ENCODE measurements around the gene MEAK7.
"Not testable (repeated sequence)": the region's sequence is repeated elsewhere in the genome, so short reads cannot be mapped to it uniquely, and the experiment has no call there.

The MEAK7 gene

DNA sequence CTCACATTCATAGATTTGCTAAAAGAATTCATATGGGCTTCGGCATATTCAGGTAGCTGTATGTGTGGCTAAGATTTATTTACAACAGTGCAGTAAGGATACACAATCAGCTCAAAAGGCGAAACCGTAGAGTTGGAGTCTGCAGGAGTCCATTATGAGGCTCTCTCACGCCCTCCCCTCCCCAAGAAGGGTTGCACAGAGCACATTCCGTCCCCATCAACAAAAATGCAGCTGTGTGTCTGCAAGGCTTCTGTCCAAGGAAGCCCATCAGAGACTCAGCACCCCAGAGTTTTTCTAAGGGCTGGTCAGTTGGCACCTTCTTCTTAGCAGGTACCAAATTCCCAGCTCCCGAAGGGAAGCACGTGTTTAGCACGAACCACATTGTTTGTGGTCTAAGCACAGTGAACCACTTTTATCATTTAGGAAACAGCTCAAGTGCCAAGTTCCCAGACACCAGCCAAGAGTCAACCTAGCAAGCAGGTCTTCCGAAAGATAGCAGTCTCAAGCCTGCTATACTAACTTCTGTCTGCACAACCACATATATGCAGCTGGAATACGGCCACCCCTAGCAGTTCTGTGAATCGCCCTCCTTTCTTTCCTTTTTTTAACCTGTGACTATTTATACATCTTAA is 28.5 kb upstream of the MEAK7 start:
- no peak for DNase-seq (ENCODE audit: low spot score)

DNA sequence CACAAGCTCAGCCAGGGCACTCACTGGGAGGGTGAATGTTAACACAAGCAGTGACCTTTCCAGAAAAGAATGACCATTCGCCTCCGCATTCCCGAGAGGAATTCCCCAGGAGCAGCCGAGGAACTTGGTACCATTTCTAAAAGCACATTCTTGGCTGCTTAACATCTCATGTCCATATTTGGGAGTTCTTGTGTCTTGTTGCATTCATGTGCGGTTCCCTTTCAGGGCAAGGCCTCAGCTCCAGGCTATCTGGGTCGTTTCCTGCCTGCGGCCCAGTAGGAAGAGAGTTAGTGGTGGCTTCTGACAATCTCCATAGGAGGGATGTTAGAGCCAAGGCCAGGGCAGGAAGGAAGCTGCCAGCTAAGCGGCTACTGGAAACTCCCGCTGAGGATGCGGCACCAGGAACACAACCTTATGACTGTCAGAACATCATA is 27.8 kb upstream of the MEAK7 start:
- peak; percentile 92 for DNase-seq (ENCODE audit: low spot score)

DNA sequence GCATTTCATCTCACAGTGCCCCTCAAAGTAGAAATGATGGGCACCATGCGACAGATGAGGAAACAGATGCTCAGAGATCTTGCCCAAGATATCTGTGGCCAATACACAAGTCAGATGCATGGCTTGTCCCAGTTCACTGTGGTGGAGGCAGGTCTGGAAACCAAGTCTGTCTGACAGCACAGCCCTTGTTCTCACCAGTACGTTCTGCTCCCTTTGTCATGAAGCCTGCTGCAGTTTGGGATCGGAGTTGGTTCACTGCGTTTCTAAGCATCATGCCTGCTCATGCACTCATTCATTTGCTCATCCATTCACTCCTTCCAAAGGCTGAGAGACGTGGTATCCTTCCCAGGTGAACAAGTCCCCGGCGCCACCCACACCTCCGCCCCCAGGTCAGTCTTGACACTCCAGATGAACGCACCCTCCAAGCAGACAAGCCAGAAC is 27.2 kb upstream of the MEAK7 start:
- DNase-seq (ENCODE audit: low spot score) = no peak

DNA sequence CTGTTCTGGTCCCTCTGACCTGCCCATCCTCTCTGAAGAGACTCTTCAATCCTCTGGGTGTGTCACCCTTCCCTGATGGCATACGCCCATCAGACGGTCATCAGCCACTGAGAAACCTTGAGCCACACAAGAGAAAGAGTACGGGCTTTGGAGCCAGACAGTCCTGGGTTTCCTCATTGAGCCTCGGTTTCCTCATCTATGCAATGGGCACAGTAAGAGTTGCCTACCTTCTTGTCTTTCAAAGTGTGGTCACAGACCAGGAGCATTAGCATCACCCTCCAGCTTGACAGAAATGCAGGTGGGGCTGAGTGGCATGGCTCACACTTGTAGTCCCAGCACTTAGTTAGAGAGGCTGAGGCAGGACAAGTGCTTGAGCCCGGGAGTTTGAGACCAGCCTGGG is 26.1 kb upstream of the MEAK7 start:
- no peak for DNase-seq (ENCODE audit: low spot score)

DNA sequence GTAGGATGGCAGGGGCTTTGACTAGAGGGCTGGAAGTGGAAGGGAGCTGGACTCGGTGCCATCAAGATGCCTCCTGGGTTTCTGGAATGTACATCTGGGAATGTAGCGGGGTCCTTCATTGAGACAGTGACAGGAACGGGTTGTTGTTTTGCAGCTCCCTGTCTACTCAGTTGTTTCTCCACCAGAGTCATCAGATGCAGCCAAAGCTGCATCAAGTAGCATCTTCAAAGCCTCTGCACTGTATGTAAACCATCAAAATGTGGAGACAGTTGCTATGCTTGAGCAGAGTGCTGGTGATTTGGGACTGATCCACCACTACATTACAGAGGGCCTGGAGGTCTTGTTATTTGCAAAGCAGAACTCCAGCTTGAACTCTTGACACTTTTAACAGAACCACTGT is 25.1 kb upstream of the MEAK7 start:
- DNase-seq (ENCODE audit: low spot score) = no peak

DNA sequence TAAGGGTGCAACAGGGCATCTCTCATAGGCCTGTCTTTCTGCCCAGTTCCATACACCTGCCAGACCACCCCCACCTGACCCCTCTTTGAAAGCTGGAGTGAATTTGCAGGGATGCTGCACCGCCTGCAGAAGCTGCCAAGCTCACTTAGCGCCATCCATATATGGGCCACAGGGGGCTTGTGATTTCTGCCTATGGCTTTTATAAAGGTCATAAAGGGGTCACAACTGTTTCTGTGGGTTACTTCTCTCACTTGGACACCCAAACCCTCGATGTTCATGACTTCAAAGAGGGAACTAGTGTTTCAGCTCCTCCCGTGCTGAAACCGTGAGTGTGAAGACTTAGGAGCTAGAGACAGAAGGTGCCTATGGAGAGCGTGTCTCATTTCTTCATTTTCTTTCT is 23.9 kb upstream of the MEAK7 start:
- no peak for DNase-seq (ENCODE audit: low spot score)

DNA sequence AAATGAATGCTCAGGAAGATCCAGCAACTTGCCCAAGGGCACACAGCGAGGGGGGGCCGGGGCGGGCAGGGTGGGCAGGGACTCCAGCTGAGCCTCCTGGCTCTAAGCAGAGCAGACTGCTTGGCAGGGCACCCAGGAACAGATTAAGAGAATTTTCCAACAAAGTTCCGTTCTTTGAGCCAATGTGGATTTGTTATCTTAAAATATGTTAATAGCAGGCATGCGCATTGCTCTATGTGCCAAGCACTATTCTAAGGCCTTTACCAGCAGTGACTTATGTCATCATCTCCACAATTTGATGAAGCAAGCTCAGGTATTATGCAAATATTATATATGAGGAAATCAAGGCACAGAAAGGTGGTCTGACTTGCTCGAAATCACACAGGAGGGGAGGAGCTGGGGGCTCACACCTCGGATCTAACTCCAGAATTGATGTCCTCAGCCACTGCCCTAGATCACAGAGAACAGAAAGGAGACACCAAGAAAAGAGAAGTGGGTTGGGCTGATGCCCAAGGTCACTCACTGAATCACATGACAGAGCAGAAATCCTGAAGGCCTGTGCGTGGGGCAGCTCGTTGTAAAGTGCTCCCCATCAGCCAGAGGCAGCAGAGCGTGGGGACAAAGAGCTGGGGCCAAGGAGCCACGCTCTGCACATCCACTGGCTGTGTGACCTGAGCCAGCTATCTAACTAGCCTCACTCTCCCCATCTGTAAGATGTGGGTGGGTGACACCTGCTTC is 23.2 kb upstream of the MEAK7 start:
- no peak for DNase-seq (ENCODE audit: low spot score)

DNA sequence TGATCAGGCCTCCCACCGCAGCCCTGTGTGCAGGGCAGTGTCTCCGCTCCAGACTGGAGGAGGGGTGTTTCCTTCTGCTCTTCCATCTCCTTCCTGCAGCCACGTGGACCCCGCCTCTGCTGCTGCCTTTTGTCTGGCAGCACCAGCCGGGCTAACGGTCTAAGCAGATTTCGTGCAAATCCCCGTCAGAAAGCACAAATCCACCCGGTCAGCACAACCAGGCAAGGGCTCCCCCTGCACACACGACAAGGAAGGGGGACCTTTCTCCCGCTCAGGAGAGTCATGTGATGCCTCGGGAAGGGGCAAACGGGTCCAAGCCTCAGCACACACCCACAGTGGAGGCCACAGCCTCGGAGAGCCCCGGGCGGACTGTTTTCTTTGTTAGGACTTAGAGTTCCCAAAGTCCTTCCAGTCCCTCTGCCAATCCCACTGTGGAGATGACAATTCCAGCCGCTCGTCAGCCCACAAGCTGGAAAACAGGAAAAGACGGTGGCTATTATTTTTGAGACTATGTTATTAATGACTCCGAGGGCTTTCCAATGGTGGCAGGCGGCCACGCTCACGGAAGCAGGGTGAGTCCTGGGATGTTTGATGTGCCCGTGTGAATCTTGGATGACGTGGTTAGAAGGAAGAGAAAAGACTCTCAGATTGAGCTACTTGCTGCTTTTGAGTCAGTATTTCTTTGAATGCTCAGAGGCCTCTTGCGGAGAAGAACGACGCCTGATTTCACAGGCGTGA is 22.5 kb upstream of the MEAK7 start:
- peak; percentile 71 for DNase-seq (ENCODE audit: low spot score)

DNA sequence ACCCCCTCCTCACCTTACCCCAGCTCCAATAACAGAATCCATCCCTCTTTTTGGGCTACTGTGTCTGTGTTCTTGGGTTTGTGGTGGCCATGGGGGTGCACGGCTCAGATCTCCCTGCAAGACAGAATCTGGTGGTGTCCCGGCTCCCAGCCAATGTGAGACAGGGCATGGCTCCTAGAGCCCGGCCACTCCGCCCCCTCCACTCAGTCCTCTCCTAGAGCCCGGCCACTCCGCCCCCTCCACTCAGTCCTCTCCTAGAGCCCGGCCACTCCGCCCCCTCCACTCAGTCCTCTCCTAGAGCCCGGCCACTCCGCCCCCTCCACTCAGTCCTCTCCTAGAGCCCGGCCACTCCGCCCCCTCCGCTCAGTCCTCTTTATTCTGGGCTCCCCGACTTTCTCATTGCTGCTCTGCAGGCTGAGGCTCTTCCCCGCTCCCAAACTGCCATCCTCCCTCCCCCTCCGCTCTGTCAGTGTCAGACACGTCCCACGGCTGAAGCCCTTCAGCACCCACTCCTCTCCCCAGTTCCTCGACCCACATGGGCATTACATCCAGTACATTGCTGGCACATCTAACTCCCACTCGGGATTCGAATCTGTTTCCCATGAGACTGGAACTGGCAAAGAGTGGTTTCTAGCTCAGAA is 20.6 kb upstream of the MEAK7 start:
- not testable (repeated sequence) for DNase-seq (ENCODE audit: low spot score)

DNA sequence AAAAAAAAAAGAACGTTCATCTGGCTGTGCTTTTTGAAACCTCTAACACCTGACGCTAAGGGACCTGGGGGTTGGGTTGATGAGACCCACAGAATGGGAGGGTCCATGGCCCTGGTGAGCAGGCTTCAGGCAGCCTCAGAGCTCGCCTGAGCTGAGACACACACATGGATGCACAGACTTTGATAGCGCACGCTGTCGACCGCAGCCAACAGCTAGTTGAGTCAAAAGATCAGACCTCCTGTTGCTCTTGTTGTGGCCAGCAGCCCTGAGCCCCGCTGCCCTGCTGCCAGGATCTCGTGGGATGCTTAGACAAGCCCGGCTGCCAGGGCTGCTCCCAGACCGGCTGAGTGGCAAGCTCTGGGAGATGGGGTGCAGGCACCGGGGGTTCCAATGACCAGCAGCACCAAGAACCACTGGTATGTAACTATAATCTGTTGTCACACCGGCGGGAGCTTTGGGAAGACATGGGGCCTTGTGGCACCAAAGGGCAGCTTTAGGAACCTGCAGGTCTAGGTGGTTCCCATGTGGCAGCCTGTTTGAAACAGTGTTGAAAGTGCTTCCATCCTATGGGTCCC is 20.0 kb upstream of the MEAK7 start:
- no peak for DNase-seq (ENCODE audit: low spot score)

DNA sequence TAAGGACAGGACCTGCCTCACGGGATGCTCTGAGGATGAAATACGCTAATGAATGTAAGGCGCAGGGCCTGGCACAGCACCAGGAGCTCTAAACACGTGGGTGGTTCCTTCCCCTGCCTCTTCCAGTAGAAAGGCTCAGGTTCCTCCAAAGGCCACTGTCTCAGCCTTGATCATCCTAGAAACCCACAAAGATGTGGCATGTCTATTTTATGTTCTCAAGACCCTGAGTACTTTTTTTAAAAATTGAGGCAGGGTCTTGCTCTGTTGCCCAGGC is 17.0 kb upstream of the MEAK7 start:
- no peak for DNase-seq (ENCODE audit: low spot score)

DNA sequence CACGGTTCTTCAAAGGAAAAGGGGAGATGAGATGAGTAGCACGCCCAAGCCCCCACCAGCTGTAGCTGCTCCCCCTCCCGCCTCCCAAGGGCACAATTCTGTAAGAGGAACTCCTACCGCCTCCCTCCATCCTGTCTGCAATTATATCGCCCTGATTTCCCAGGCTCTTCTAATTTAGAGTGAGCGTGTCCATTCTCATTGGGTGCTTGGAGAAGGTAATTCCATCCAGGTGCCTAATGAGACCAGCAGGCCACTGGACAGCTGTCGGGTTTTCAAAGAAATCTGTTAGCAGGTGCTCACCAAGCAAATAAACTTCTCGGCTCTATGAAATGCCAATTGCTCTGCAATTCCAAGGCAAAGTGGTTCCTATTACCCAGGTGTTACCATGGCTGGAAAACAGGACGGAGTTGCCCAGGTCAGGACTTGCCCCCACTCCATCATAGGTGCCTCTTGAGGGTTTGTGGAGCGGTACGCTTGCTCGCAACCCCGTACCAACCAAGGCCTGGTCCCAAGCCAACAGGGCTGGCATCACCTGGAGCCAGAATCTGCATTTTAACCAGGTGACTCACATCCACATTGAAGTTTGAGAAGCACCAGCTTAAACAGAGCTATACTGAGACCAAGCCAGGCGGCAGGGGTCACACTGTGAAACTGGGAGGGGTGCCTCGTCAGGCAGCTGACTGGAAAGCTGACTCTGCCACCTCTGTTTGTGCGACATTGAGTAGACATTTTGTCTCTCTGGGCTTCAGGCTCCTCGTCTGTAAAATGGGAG is 16.5 kb upstream of the MEAK7 start:
- DNase-seq (ENCODE audit: low spot score) = no peak

DNA sequence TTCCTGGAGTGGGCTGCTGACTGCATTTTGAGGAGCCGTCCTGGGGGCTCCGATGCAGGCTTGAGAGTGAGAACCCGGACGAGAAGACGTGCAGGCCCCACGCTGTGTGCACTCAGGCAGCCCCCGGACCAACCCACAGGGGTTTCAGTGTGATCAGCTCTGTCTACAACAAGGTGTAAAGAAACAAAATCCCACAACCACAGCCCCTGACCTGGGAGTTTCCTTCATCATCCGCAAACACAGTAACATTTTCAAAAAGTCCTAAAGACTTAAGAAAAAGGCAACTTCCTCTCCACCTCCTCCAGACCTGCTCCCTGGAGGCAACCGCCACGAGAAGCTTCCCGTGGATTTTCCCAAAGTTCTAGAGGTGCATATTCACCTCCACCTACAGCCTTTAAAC is 15.4 kb upstream of the MEAK7 start:
- DNase-seq (ENCODE audit: low spot score) = no peak

DNA sequence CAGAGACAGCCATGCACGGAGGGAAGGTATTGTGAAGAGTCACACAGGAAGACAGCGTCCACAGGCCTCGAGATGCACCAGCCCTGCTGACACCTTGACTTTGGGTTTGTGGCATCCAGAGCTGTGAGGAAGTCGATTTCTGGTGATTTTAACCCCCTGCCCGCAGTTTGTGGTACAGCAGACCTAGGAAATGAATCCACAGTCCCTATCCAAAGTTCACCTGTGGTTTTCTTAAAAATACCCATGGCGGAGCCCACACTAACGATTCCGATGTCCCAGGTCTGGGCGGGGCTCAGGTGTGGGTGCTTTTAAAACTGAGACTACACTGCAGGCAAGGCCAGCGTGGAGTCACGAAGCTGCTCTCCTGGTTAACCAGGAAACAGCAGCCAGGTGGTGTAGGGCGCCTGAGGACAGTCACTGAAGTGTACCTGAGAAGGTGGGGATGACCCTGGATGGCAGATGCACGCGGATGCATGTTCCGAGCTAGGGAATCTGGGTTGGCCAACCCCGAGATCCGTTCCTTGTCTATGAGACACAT is 14.4 kb upstream of the MEAK7 start:
- no peak for DNase-seq (ENCODE audit: low spot score)

DNA sequence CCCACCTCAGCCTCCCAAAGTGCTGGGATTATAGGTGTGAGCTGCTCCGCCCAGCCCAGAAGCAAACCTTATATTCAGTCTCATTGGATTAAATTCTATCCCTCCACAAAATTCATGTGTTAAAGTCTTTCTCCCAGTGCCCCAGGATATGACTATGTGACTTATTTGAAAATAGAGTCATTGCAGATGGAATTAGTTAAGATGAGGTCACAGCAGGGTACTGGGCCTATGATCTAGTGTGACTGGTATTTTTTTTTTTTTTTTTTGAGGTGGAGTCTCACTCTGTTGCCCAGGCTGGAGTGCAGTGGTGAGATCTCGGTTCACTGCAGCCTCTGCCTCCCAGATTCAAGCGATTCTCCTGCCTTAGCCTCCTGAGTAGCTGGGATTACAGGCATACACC is 13.8 kb upstream of the MEAK7 start:
- peak; percentile 86 for DNase-seq (ENCODE audit: low spot score)

DNA sequence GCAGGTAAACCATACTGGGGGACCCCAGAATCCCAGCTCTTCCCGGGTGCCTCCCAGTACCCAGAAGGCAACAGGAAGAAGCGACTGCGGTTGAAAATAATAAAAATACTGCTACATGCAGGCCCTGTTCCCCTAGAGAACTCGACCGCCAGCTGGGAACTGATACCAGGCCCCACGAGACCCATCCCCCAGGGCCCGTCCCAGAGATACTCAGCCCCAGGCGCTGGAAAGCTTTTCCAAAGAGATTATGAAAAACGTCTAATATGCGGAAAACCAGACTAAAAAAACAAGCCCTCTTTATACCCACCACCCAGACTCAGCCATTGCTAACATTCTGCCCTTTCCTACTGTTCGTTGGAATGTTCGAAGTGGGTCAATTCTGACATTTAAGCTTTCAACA is 12.9 kb upstream of the MEAK7 start:
- DNase-seq (ENCODE audit: low spot score) = no peak

DNA sequence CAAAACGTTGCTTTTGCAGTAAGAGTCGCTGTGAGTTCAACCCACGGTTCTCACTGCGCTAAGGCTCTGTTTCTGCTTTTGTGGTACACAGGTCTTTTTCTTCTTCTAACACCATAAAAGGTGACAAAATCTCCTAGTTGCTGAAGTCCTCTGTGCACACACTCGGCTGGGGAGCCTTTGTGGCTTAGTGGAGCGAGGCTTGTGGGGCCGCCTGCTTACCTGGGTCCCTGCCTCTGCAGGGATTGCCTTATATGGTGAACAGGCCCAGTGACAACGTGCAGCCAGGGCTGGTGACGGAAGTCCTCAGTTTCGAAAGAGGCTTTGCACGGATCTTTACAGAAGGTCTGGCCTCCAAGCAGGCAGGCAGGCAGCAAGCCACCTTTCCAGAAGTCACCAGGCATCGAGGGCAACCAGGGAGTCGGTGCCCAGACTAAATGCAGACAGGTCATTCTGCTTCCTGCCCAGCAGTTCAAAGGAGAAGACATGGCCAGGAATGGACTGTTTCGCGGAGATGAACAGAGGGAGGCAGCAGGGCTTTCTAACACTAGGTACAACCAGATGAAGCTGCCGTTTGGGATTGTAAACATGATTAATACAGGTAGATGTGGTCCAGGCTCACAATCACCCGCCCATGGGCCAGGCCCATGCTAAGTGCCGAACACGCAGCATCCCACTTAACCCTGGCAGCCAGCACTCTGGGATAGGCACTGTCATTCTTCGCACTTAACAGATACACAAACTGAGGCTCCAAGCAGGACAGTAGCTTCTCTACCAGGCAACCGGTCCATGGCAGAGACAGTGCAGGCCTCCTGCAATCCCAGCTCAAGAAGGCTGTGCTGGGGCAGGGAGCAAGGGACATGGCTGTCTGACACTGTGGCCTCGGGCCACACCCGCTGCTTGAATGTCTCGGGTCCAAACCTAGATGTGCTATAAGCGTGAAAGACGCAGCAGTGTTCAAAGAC is 10.7 kb upstream of the MEAK7 start:
- no peak for DNase-seq (ENCODE audit: low spot score)

DNA sequence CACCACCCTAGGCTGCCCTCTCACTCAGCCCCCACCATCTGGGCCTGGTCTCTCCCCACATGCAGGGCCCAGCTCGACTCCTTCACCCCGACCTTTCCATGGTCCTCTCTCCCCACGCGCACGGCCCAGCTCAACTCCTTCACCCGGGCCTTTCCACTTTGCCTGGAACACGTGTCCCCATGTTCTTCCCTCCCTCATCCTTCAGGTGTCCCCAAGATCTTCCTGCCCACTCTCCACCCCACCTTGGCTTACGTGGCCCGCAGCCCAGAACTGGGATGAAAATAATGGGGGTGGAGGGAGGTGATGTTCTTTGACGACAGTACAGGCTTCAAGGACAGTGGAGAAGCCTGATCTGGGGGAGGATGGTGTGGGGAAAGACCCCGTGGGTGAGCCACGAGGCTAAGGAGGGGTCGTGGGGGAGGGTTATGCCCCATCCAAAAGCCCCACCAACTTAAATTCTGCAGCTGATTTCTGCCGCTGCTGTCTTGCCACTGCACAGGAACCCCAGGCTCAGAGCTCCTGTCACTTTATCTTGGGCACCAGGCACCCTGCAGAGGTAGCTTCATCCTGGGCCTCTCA is 9.9 kb upstream of the MEAK7 start:
- no peak for DNase-seq (ENCODE audit: low spot score)

DNA sequence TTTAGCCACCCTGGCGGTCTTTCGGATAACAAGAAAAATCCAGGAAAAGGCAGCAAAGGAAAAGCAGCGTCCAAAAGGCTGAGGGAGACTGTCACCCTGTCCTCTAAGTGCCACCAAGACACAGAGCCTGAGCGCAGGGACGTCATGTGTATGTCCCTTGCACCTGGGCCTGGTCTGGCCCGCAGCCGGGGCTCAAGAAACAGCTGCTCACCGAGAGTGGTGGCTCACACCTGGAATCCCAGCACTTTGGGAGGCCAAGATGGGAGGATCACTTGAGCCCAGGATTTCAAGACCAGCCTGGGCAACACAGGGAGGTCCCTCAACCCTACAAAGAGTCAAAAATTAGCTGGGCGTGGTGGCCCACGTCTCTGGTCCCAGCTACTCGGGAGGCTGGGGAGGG is 9.2 kb upstream of the MEAK7 start:
- no peak for DNase-seq (ENCODE audit: low spot score)

DNA sequence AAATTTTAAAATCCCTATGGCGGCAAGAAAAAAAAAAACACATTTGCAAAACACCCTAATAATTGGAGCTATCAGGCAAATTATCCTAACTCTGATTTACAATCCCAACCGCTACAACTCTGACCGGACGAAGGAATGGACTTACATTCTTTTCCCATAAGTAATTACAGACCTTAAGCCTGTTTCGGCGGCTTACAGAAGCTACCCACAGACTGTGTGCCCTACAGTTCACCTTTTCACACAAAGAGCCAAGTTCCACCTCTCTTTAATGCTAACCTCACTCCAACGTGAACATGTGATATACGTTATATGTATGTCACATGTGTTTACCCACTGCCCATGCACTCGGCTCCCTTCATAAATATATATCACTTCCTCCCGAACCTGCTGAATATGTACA is 8.7 kb upstream of the MEAK7 start:
- DNase-seq (ENCODE audit: low spot score) = peak; percentile 50
